ENCODE measurements around the gene SLC16A10.
A peak's percentile ranks its signal among the peaks of the same experiment; 100 is the strongest.
"Not testable (repeated sequence)": the region's sequence is repeated elsewhere in the genome, so short reads cannot be mapped to it uniquely, and the experiment has no call there.

Gene SLC16A10

GRCh38 chr6:111189666-111190210 is 102.4 kb downstream of the SLC16A10 start:
- not testable (repeated sequence) for DNase-seq

- DNase-seq: no peak
These were observed 103.3 kb downstream of the SLC16A10 start for GRCh38 chr6:111190637-111191036.

- not testable (repeated sequence) for DNase-seq
These were observed 103.8 kb downstream of the SLC16A10 start for GRCh38 chr6:111191136-111191535.

GRCh38 chr6:111192911-111193555 is 105.7 kb downstream of the SLC16A10 start:
- DNase-seq: no peak

- no peak for DNase-seq
These were observed 108.4 kb downstream of the SLC16A10 start for GRCh38 chr6:111195656-111196055.

- DNase-seq: no peak
These were observed 111.5 kb downstream of the SLC16A10 start for GRCh38 chr6:111198841-111199240.

GRCh38 chr6:111199935-111200334 is 112.6 kb downstream of the SLC16A10 start:
- no peak for DNase-seq

GRCh38 chr6:111200350-111201243 is 113.3 kb downstream of the SLC16A10 start:
- DNase-seq: no peak

- no peak for DNase-seq
These were observed 113.9 kb downstream of the SLC16A10 start for GRCh38 chr6:111201244-111201554.

- DNase-seq: no peak
These were observed 114.5 kb downstream of the SLC16A10 start for GRCh38 chr6:111201764-111202163.

- not testable (repeated sequence) for DNase-seq
These were observed 116.2 kb downstream of the SLC16A10 start for GRCh38 chr6:111203539-111203938.

- DNase-seq: no peak
These were observed 117.0 kb downstream of the SLC16A10 start for GRCh38 chr6:111204305-111204704.

GRCh38 chr6:111204881-111205280 is 117.6 kb downstream of the SLC16A10 start:
- DNase-seq: no peak

GRCh38 chr6:111205502-111205901 is 118.2 kb downstream of the SLC16A10 start:
- no peak for DNase-seq

- no peak for DNase-seq
These were observed 120.0 kb downstream of the SLC16A10 start for GRCh38 chr6:111207141-111207858.

- DNase-seq: no peak
These were observed 121.6 kb downstream of the SLC16A10 start for GRCh38 chr6:111208933-111209332.

GRCh38 chr6:111210194-111210728 is 123.0 kb downstream of the SLC16A10 start:
- peak; percentile 45 for DNase-seq

GRCh38 chr6:111211411-111212030 is 124.2 kb downstream of the SLC16A10 start:
- DNase-seq: no peak

- no peak for DNase-seq
These were observed 125.3 kb downstream of the SLC16A10 start for GRCh38 chr6:111212625-111213024.

GRCh38 chr6:111215131-111215530 is 127.8 kb downstream of the SLC16A10 start:
- DNase-seq: no peak

GRCh38 chr6:111219785-111220184 is 132.5 kb downstream of the SLC16A10 start:
- no peak for DNase-seq

GRCh38 chr6:111220383-111221031 is 133.2 kb downstream of the SLC16A10 start:
- DNase-seq: no peak

Data from activated T-cell treated with anti-CD3 and anti-CD28 coated beads, Interleukin-2, amount 50 U/mL, for 48 hours (primary cell).